ENCODE data around the gene LIN54. TPM values are rescaled to one million over a fixed set of nuclear protein-coding genes. Genes with fewer than 3 reads are reported as not detected.

LIN54 gene
- total and polyA plus RNA-seq, 4 donors = 2.0 to 17.1 (median 5.2) TPM

GRCh38 chr4:82954212-82954611 lies 56.4 kb downstream of the LIN54 start (continued):
- no peak for TF ChIP-seq ZBTB33 (IDR thresholded peaks at IDR 0.05)
- no peak for TF ChIP-seq HNF4A (conservative IDR thresholded peaks at IDR 0.05)
- TF ChIP-seq TAF1 (conservative IDR thresholded peaks at IDR 0.05) = no peak
- TF ChIP-seq FOXA2 (IDR thresholded peaks at IDR 0.05) = no peak
- no peak for TF ChIP-seq GABPA (IDR thresholded peaks at IDR 0.05 in 1 of 2, conservative IDR thresholded peaks at IDR 0.05 in 1 of 2)

- no peak overlapping the region for H3K9ac ChIP-seq (ENCODE audit: low read depth in 1 of 2, low read length in 2 of 2)
- 96% methylated on average over 2 of the region's 2 CpGs for WGBS
- no peak for TF ChIP-seq ATF3 (IDR thresholded peaks at IDR 0.05)
- no peak for TF ChIP-seq RAD21 (IDR thresholded peaks at IDR 0.05)
- TF ChIP-seq GABPA (IDR thresholded peaks at IDR 0.05 in 1 of 2, conservative IDR thresholded peaks at IDR 0.05 in 1 of 2) = no peak
- no peak for TF ChIP-seq HNF4A (conservative IDR thresholded peaks at IDR 0.05)
- no peak for TF ChIP-seq ZBTB33 (IDR thresholded peaks at IDR 0.05)
- H3K27me3 ChIP-seq (ENCODE audit: control insufficient read depth in 4 of 4, insufficient read depth in 4 of 4, low read length in 3 of 4) = no peaks in the 10 kb centered on the region
- no peak overlapping the region for H3K4me3 ChIP-seq (ENCODE audit: low read depth in 1 of 3, low read length in 3 of 3)
- H3K9me3 ChIP-seq (ENCODE audit: control insufficient read depth in 4 of 4, low read length in 3 of 4) = no peaks in the 10 kb centered on the region
- H3K27ac ChIP-seq (ENCODE audit: low read depth in 1 of 2, low read length in 2 of 2) = no peak overlapping the region
- H3K36me3 ChIP-seq (ENCODE audit: control insufficient read depth in 4 of 4, insufficient read depth in 3 of 4, low read depth in 1 of 4, low read length in 3 of 4) = no peaks in the 10 kb centered on the region
- no peak for DNase-seq (ENCODE audit: low spot score)
- H3K4me1 ChIP-seq (ENCODE audit: control insufficient read depth in 4 of 4, insufficient read depth in 4 of 4, low read length in 3 of 4) = peaks cover 0 to under 1% (median 0%) of the 10 kb centered on the region in 4 donors
Measured at GRCh38 chr4:82951196-82951595, 59.4 kb downstream of the LIN54 start.

GRCh38 chr4:82948647-82949204 lies 61.9 kb downstream of the LIN54 start:
- Histone ChIP-seq H3K27ac (ENCODE audit: low read depth in 1 of 2, low read length in 2 of 2) (no peak overlapping the region), H3K4me3 (ENCODE audit: low read depth in 1 of 3, low read length in 3 of 3) (no peak overlapping the region), H3K9ac (ENCODE audit: low read depth in 1 of 2, low read length in 2 of 2) (no peak overlapping the region), H3K9me3 (ENCODE audit: control insufficient read depth in 4 of 4, low read length in 3 of 4) (no peaks in the 10 kb centered on the region), H3K36me3 (ENCODE audit: control insufficient read depth in 4 of 4, insufficient read depth in 3 of 4, low read depth in 1 of 4, low read length in 3 of 4) (peaks cover 0 to 3% (median 0%) of the 10 kb centered on the region in 4 donors), H3K27me3 (ENCODE audit: control insufficient read depth in 4 of 4, insufficient read depth in 4 of 4, low read length in 3 of 4) (no peaks in the 10 kb centered on the region), H3K4me1 (ENCODE audit: control insufficient read depth in 4 of 4, insufficient read depth in 4 of 4, low read length in 3 of 4) (no peaks in the 10 kb centered on the region)
- DNase-seq (ENCODE audit: low spot score) = no peak
- TF ChIP-seq ZBTB33 (IDR thresholded peaks at IDR 0.05) (no peak), REST (IDR thresholded peaks at IDR 0.05) (no peak), FOXA2 (IDR thresholded peaks at IDR 0.05) (no peak)
- 100% methylated on average over 1 of the region's 1 CpG for WGBS
